ENCODE measurements around the gene ALDH2. TPM values are rescaled to one million over a fixed set of nuclear protein-coding genes. Genes with fewer than 3 reads are reported as not detected.

Gene ALDH2
- total and polyA plus RNA-seq, 11 donors = 135 to 303 (median 248) TPM

DNA sequence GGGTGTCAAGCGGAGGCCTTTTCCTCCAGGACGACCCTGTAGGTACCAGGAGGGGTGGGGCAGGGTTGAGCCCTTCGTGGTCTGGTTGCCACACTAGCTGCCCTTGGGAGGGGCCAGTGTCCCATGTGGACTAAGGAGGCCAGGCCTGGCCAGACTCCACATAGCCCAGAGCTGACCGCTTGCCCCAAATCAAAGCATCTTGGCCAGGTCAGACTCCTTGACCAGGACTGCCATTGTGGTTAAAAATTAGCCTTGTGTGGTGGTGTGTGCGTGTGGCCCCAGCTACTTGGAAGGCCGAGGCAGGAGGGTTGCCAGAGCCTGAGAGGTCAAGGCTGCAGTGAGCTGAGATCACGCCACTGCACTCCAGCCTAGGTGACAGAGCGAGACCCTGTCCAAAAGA lies 24.8 kb downstream of the ALDH2 start:
- intact Hi-C loops (cut with DNase I) = loop anchor here in 2 of 10 donors (5.0 kb wide), 2 partner anchors 34 to 39 kb away; no protein-coding TSS in a partner anchor
- Histone ChIP-seq H3K4me1 (peaks cover 0 to 9% (median 0%) of the 10 kb centered on the region in 12 donors), H3K4me3 (no peak overlapping the region), H3K36me3 (peaks cover 0 to 96% (median 80%) of the 10 kb centered on the region in 9 donors), H3K27me3 (no peaks in the 10 kb centered on the region), H3K27ac (peak overlapping the region in 11 of 12 donors; percentile 51 to 84 (median 71)), H3K9me3 (no peaks in the 10 kb centered on the region)
- 79 to 91% (median 91%) methylated on average over 6 to 8 of the region's 8 CpGs for WGBS, 4 donors
- DNase-seq (no peak), ATAC-seq (peak in 1 of 4 donors; percentile 3)
- TF ChIP-seq POLR2A (IDR thresholded peaks at IDR 0.05) (no peak), CTCF (IDR thresholded peaks at IDR 0.05) (no peak)

GRCh38 chr12:111792155-111792855 lies 25.6 kb downstream of the ALDH2 start:
- Histone ChIP-seq H3K4me1 (peaks cover 0 to 9% (median 0%) of the 10 kb centered on the region in 12 donors), H3K27ac (peak overlapping the region in 11 of 12 donors; percentile 51 to 84 (median 71)), H3K36me3 (peaks cover 0 to 96% (median 80%) of the 10 kb centered on the region in 9 donors), H3K27me3 (no peaks in the 10 kb centered on the region), H3K9me3 (no peaks in the 10 kb centered on the region), H3K4me3 (no peak overlapping the region)
- ATAC-seq (peak; percentile 85 to 95 (median 94)), DNase-seq (peak; percentile 56 to 89 (median 76))
- intact Hi-C loops (cut with DNase I) = loop anchor here in 2 of 10 donors (5.0 kb wide), 2 partner anchors 35 to 40 kb away; no protein-coding TSS in a partner anchor
- WGBS, 4 donors = 82 to 93% (median 85%) methylated on average over 17 to 27 of the region's 27 CpGs
- TF ChIP-seq POLR2A (IDR thresholded peaks at IDR 0.05) = no peak
- no peak for TF ChIP-seq CTCF (IDR thresholded peaks at IDR 0.05)

DNA sequence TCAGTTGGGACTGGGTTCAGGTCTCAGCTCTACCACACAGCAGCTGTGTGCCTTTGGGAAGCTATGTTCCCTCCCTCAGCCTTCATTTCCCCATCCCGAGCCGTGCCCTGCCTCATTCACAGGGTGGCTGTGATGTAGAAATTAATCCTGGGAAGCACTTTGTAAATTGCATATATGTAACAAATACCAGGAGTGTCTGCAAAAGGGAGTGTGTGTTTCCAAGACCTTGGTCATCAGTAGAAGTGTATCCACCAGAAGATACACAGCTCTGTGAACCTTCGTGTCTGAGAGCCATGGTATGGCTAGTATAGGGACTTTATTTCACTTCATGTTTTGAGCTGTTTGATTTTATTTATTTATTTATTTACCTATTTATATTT lies 26.1 kb downstream of the ALDH2 start:
- DNase-seq (no peak), ATAC-seq (no peak)
- no peaks in the 10 kb centered on the region for H3K9me3 ChIP-seq
- H3K27ac ChIP-seq = peak overlapping the region in 11 of 12 donors; percentile 51 to 84 (median 71)
- intact Hi-C loops (cut with DNase I) = loop anchor here in 2 of 10 donors (5.0 kb wide), 2 partner anchors 36 to 41 kb away; no protein-coding TSS in a partner anchor
- H3K36me3 ChIP-seq = peaks cover 0 to 97% (median 84%) of the 10 kb centered on the region in 9 donors
- H3K4me1 ChIP-seq = peaks cover 0 to 9% (median 0%) of the 10 kb centered on the region in 12 donors
- WGBS, 4 donors = 89 to 91% (median 90%) methylated on average over 3 of the region's 3 CpGs
- H3K27me3 ChIP-seq = no peaks in the 10 kb centered on the region
- no peak for TF ChIP-seq POLR2A (IDR thresholded peaks at IDR 0.05)
- no peak for TF ChIP-seq CTCF (IDR thresholded peaks at IDR 0.05)
- no peak overlapping the region for H3K4me3 ChIP-seq

GRCh38 chr12:111798182-111798581 lies 31.4 kb downstream of the ALDH2 start:
- peaks cover 0 to 100% (median 91%) of the 10 kb centered on the region in 9 donors for H3K36me3 ChIP-seq
- no peaks in the 10 kb centered on the region for H3K9me3 ChIP-seq
- peak; percentile 32 to 71 (median 64) for ATAC-seq
- no peak overlapping the region for H3K4me3 ChIP-seq
- DNase-seq = peak in 2 of 5 donors; percentile 17 to 30
- TF ChIP-seq POLR2A (IDR thresholded peaks at IDR 0.05) = no peak
- no peak for TF ChIP-seq CTCF (IDR thresholded peaks at IDR 0.05)
- no peaks in the 10 kb centered on the region for H3K27me3 ChIP-seq
- intact Hi-C loops (cut with DNase I) = no loop called here
- peaks cover 0 to 2% (median 0%) of the 10 kb centered on the region in 12 donors for H3K4me1 ChIP-seq
- H3K27ac ChIP-seq = peak overlapping the region in 5 of 12 donors; percentile 9 to 57 (median 44)
- WGBS, 4 donors = 50 to 61% (median 57%) methylated on average over 4 of the region's 4 CpGs
